GM21447 (cell line): ENCODE data around the gene GJB5.

Source experiments
- ATAC-seq: cut with Tn5 transposase; IDR thresholded peaks from one replicate; pipeline ENCODE4 v1.9.1; 2021; ENCODE audit not compliant: unreplicated experiment

GJB5 gene

DNA sequence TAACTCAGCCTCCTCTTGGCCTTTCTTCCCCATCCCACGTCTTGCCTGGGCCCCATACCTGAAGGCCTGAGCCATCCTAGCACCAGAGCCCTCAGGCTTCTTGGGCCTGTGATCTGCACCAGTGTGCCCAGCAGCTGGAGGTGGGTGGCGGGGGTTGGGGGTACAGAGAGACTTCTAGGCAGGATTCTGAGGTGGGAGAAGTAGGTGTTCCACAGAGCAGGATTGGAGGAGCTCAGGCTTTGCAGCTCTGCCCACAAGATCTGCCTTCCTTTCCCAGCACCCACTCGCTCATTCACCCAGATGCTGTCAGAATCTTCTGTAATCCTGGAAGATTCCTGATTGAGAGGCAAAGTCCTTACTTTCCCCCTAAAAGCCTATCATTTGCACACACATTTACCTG is 10.0 kb upstream of the GJB5 start:
- no peak for ATAC-seq

GRCh38 chr1:34745666-34746065 is 9.2 kb upstream of the GJB5 start:
- no peak for ATAC-seq

DNA sequence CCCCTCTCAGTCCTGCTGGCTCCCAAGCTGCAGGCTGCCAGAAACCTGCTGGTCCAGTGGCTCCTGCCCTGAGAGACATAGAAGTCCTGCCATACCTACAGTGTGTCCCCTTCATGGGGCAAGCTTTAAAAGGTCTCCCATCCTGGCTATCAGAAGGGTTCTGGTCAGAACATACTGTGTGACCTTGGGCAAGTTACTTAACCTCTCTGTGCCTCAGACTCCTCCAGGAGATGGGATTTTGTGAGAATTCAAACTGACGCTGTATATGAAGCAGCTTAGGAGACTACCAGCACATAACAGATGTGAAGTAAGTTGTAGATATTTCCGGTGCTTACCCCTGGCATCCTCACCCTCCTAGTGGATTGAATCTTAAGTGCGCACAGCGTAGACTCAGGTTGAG is 8.7 kb upstream of the GJB5 start:
- ATAC-seq: no peak

GRCh38 chr1:34746785-34747637 is 7.8 kb upstream of the GJB5 start:
- ATAC-seq: no peak

DNA sequence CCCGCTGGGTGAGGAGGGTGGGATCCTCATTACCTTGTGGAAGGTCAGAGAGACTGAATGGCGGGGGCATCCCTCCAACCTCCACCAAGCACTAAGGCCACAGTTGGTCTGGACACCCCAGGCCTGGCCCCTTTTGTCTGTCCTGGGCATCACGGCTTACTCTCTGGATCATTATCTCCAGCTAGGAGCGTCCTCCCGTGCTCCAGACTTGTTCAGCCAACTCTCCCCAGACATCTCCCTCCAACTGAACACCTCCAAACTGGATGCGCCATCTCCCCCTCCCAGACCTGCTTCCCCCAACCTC is 7.3 kb upstream of the GJB5 start:
- ATAC-seq: no peak

DNA sequence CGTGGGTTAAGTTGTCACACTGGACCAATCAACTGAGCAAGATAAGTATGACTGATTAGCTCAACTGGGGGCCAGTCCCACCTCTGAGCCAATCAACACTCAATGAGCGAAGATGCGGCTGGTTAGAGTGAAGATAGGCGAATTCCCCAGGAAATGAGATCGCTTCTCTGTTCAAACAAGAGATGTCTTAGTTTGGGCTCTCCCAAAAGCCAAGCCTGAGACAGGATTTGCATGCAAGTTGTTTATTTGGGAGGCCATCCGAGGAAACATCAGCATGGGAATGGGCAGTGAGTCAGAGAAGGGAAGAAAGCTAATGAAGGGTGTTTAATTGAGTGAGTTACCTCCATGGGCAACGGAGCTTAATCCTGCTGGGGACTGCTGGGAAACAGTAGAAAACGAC is 4.9 kb upstream of the GJB5 start:
- ATAC-seq: no peak

- ATAC-seq: no peak
These were observed 4.2 kb upstream of the GJB5 start for GRCh38 chr1:34750610-34751009.

DNA sequence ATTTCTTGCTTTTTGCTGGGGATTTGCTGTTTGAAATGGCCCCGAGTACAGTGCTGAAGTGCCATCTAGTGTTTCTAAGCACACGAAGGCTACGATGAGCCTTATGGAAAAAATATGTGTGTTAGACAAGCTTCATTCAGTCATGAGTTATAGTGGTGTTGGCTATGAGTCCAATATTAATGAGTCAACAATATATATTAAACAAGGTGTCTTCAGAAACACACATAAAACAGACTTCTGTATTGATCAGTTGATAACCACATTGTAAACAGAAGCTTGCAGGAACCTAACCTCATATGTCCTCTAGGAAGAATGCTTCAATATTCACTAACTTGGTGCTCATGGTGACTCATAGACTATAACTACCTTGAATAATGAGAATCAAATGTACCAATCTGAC is 1.7 kb upstream of the GJB5 start:
- no peak for ATAC-seq

DNA sequence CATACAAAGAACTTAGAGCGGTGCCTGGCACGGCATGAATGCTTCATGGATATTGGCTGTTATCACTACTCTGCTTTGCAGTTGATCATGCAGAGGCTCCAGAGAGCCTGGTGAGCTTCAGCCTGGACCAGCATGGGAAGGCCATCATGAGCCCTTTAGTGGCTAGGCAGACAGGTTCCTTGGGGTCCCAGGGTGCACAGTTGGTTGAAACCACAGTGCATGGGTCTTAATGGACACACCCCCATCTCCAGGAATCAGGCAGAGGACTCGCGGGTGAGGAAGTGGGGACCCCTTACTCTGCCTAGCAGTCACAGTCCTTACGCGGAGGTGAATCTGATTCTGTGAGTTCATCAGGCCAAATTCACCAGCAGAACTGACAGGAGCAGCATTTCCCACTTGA is 1.1 kb downstream of the GJB5 start:
- ATAC-seq: no peak

DNA sequence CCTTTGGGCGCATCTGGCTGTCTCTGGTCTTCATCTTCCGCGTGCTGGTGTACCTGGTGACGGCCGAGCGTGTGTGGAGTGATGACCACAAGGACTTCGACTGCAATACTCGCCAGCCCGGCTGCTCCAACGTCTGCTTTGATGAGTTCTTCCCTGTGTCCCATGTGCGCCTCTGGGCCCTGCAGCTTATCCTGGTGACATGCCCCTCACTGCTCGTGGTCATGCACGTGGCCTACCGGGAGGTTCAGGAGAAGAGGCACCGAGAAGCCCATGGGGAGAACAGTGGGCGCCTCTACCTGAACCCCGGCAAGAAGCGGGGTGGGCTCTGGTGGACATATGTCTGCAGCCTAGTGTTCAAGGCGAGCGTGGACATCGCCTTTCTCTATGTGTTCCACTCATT is 2.5 kb downstream of the GJB5 start:
- no peak for ATAC-seq

DNA sequence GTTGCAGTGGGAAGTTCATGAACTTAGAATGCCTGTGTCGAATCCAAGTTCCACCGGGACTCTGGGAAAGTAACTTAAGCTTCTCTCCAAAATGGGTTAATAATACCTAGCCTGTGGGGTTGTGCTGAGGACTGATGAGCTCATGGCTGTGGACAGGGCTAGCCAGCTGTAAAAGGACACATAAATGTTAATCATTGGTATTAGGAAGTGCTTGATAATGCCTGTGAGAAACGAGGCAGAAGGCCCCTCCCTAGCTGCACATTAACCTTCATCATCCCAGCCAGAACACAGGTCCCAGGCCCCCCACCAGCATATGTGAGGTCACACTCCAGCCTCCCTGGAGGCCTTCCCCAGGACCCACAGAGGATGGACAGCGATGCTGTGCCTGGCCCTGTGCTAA is 3.9 kb downstream of the GJB5 start:
- ATAC-seq: no peak

DNA sequence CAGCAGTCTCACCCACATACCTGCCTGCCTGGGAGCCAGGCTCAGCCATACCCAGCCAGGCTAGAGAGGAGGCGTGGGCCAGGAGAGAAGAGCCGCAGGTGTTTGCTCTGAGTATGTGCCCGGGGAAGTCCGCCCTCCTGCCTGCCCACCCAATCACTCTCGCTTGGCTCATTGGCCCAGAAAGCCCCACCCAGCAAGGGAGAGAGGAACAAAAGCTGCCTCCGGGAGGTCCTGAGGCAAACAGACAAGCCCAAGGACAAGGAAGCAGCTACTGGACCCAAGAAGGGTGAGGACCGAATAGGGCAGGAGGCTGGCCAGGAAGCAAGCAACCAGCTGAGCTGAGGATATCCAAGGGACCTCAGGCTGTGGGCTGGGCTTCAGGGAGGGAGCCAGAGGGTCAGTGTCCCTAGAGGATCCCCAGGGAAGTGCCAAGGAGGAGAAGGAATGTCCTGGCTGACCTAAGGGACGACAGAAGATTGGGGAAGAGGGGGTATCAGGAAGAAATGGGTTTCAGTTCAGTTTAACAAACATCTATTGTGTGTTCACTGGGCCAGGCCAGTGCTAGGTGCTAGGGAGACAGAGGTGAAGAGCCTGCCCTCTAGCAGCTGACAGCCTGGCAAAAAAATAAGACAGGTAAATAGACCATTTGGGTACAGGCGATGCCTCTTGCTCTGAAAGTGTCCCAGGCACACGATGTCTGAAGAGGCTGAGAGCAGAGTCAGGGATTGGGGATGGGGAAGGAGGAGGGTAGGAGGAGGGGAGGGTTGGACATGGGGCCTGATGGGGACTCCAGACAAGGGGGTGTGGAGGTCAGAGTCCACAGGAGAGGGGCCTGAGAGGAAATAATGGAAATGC is 4.9 kb downstream of the GJB5 start, which contains the start of gene GJB4:
Gene GJB4 (plus strand): TSS at position 238 of the 855 bp plus-strand sequence. CDS start 1,515 bp downstream, outside the sequence.
- no peak for ATAC-seq

GRCh38 chr1:34761176-34761761 is 6.4 kb downstream of the GJB5 start:
- ATAC-seq: no peak

- no peak for ATAC-seq
These were observed 7.0 kb downstream of the GJB5 start for GRCh38 chr1:34761776-34762307.

- ATAC-seq: no peak
These were observed 7.8 kb downstream of the GJB5 start for GRCh38 chr1:34762474-34763141.

DNA sequence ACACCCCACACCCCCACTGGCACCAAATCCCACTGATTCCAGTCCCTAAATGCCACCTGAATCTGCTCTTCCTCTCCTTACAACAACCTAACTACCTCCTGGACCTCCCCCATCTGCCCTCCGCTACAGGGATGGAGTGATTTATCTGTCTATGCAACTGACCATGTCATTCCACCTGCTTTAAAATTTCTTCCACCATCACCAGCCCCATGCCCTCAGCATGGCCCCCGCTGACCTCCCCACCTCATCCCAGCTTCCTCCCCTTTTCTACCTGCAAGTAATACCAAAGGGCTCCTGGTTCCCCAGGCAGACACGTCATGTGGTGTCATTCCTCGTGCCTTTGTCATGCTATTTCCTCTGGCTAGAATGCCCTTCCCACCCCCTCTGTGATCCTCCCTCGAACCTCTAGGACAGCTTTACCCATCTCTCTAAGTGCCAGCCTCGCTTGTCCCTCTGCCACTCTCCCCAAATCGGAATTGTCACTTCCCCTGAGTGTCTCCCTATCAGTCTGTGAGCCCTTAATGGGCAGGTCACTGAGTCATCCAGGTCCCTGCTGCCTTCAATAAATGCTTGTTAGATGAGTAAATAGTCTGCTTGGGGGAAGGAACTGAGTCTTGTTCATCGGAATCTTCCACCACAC is 8.4 kb downstream of the GJB5 start:
- no peak for ATAC-seq

DNA sequence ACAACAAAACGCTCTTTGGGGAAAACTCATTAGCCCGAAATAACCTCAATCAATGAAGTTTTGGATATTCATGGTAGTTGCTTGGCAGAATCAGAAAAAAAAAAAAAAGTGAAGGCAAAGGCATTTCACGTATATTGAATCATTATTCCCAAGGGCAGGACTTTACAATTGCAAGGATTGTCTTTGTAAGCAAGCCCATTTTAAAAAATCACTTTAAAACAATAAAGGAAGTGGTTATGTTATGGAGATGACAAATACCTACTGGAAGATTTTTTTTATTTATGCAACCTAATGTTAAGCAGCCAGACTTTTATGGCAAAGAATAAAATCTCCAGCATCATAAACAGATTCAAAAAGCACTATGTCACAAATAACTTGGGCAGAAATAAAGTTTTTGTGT is 14.0 kb downstream of the GJB5 start:
- no peak for ATAC-seq

DNA sequence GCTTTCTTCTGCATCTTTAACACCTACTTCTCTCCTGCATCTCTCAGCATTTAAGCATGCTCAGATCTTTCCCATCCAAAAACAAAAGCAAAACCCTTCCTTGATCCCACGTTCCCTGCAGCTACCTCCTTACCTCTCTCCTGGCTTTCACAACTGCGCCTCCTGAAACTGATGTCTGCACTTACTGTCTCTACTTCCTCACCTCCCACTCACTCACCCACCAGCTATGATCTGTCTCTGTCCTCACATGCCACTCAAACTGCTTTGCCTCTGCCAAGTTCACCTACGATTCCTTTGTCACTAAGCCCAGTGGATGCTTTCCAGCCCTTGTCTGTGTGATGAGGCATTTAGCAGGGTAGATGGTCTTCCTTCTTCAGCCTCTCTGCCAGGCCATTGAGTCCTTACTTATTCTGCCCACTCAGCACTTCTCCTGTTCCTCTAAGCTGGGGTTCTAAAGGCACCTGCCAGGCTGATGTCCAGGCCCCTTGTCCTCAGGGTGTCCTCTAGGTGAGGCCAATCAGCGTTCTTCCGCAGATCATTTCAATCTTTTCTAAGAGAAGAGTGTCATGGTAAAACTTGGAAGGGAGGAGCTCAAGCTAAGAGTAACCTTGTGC is 16.2 kb downstream of the GJB5 start:
- ATAC-seq: no peak

- no peak for ATAC-seq
These were observed 16.9 kb downstream of the GJB5 start for GRCh38 chr1:34771573-34772371.
